ENCODE data around the gene MTMR6.
"Not testable (repeated sequence)": the region's sequence is repeated elsewhere in the genome, so short reads cannot be mapped to it uniquely, and the experiment has no call there.

The MTMR6 gene

GRCh38 chr13:25286969-25287961 is at the start of gene MTMR6:
Gene MTMR6, minus strand, starts transcription at chr13:25287488. Its CDS starts 241 bp downstream, at chr13:25287247.
- peak; percentile 60 for DNase-seq

DNA sequence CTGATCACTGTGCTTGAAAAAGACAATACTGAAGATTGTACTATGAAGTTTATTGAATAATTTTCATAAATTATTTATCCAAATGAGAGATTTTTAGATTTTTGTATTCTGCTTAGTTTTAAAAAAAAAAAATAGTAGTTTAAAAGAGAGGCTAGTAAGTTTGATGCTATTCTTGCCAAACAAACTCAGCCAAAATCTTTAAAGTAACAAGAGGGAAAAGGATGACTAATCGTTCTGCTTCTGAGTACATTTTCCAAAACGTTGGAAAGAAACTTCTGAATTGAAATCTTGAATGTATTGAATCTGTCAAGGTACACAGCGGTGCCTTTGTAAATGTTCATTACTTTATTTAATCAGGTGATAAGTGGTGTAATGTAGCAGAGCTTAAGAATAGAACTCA is 48.6 kb upstream of the MTMR6 start:
- DNase-seq = no peak

GRCh38 chr13:25330541-25330940 is 43.3 kb upstream of the MTMR6 start:
- DNase-seq = no peak

GRCh38 chr13:25329706-25330105 is 42.4 kb upstream of the MTMR6 start:
- no peak for DNase-seq

GRCh38 chr13:25324100-25324499 is 36.8 kb upstream of the MTMR6 start:
- no peak for DNase-seq

GRCh38 chr13:25319771-25320170 is 32.5 kb upstream of the MTMR6 start:
- DNase-seq = no peak

GRCh38 chr13:25318946-25319345 is 31.7 kb upstream of the MTMR6 start:
- DNase-seq = not testable (repeated sequence)

- no peak for DNase-seq
Observed at GRCh38 chr13:25310891-25311290, 23.6 kb upstream of the MTMR6 start.

DNA sequence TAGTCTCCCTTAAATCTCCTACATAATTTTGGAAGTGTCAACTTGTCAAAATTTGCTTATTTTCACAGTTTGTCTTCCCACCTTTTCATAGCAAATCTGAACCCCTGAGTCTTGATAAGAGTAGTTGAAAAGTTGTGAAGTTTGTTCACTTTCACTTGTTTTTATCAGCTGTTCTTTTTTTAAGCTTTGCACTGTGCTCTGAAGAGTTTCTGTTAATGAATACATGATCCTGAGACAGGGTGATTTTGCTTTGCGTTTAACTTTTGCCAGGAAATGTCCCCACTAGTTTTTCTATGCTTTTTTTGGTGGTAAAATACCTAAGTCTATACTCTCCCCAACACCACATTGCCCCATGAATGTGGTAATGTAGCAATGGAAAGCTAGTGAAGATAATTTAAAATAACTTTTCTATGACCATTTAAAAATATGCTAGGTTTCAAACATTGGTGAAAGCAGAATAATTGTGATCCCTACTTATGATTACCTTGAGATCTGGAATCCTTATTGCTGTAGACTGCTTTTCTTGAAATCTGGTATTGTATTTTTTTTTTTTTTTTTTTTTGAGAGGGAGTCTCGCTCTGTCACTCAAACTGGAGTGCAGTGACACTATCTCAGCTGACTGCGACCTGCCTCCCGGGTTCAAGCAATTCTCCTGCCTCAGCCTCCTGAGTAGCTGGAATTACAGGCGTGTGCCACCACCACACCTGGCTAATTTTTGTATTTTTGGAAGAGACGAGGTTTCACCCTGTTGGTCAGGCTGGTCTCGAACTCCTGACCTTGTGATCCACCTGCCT is 19.6 kb upstream of the MTMR6 start:
- DNase-seq = no peak

- no peak for DNase-seq
Observed at GRCh38 chr13:25302121-25302520, 14.8 kb upstream of the MTMR6 start.

DNA sequence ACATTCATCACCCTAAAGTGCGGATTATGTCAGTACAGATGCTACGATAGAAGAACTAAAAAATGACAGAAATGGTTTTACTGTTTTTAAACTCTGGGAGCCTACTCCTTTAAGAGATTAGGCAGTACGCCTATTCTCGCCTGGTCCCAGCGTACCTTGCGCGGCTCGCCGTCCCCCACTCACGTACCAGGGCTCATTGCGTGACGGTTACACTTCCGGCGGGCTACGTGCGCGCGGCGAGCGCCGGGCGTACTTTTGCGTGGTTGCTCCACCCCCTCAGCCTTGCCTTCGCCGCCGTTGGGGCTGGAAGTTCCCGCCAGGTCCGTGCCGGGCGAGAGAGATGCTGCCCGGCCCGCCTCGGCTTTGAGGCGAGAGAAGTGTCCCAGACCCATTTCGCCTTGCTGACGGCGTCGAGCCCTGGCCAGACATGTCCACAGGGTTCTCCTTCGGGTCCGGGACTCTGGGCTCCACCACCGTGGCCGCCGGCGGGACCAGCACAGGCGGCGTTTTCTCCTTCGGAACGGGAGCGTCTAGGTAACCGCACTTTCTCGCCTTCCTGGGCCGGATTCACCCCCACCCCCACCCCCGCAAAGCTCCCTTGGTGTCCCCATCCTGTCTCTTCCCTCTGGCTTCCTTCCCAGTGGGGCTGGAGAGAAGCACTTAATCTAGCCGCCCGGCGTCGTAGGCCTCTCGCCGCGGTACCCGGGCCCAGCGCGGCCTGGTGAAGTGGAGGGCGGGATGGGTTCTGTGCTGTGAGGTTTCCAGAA is 14.2 kb upstream of the MTMR6 start, which contains the start of gene NUP58:
Gene NUP58, plus strand, starts transcription at position 279 of the 767 bp plus-strand sequence. Its CDS starts 149 bp downstream, at position 428.
- DNase-seq = peak; percentile 83

GRCh38 chr13:25300861-25301346 is 13.6 kb upstream of the MTMR6 start:
- no peak for DNase-seq

DNA sequence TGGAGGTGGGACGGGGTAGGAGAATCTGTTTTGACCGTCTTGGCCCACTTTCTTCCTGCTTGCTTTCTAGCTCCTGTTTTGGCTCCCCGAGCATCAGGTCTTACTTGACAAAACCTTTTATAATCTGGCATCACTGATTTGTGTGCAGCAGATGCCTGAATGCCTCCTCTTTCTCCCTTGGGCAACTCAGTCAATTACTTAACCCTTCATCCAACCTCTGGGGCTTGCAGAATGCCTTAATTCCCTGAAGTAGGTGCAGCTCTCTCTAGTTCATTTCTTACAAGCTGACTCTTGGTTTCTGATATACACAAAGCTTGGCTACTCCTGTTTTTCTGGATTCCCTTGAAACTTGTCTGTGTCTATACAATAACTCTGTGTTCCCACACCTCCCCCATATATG is 8.4 kb upstream of the MTMR6 start:
- no peak for DNase-seq

GRCh38 chr13:25295228-25295627 is 7.9 kb upstream of the MTMR6 start:
- DNase-seq = no peak

DNA sequence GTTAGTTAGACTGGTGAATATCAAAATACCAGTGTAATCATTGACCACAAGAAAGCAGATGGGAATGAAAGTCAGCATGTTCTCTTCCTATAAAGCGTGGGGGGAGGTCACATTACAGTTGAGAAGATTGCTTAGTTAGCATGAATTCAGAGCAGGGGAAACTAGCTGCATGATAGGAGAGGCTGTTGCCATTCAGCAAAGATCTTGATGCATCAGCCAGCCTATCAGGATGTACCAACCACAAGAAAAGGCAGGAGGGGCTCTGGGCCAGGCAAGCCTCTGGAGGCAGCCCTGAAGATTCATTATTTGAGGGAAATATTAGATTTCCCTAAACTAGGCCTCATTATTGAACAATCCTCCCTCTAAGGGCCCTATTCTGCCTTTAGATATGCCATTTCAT is 5.0 kb upstream of the MTMR6 start:
- no peak for DNase-seq

- no peak for DNase-seq
Observed at GRCh38 chr13:25291691-25292090, 4.4 kb upstream of the MTMR6 start.

GRCh38 chr13:25288966-25289365 is 1.7 kb upstream of the MTMR6 start:
- DNase-seq = no peak

GRCh38 chr13:25286308-25286968 is 850 bp downstream of the MTMR6 start:
- DNase-seq = no peak

- no peak for DNase-seq
Observed at GRCh38 chr13:25281935-25282332, 5.4 kb downstream of the MTMR6 start.

DNA sequence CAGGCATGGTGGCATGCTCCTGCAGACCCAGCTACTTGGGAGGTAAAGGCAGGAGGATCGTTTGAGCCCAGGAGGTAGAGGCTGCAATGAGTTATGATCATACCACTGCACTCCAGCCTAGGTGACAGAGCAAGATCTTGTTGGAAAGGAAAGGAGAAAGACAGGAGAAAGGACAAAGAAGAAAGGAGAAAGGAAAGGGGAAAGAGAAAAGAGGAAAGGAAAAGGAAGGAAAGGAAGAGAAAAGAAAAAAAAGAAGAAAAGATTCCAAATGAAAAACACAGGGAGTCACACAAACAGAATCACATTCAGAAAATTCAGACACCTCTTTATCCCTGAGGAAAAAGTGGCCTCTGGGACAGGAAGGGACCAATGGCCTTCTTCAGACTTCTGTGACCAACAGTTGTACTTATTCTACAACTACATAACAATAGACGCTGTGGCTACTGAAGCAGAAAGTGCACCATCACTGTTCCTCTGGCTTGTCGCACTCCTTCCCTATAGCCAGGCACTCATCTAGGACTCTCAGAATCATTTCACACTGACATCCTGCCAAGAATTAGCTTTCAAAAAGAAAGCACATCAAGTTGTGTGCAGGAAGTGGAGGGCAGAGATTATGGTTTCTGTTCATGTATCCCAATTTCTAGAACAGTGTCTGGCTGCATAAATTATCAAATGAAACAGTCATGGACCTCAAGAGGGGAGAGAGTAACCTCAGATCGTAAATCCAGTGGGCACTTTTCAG is 5.9 kb downstream of the MTMR6 start:
- DNase-seq = no peak

- DNase-seq = no peak
Observed at GRCh38 chr13:25280396-25280795, 6.9 kb downstream of the MTMR6 start.
